ENCODE data around the gene MCF2L.

MCF2L gene

DNA sequence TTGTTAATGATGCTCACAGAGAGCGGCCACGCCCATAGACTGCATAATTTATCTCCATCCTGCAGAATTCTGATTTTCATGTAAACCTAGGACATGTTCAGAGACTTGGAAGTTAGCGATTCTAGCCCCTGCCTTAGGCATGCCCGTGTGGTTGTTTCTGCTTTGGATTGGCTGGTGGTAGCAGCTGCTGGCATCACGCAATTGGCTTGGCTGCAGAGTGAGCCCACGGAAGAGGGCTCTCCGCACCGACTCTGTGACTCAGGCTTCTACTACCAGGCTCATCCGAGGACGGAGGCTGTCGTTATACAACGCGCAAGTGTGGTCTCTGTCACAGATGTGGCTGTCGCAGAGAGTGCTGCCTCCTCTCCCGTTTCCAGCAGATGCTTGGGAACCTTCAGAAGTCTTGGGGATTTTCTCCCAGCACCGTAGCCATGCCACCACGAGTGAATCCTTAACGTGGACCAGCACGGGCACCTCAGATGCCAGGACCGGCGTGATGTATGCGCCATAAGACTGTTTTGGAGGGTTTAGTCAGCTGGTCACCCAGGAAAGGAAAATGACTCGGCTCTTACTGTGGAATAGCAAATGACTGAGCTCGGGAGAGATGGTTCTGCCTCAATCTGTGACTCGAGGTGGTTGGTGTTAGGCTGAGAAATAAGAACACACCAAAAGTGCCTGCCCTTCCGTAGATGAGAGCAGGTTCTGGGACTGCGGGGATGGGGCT lies 75.5 kb downstream of the MCF2L start:
- H3K4me3 ChIP-seq (ENCODE audit: low read depth, low read length), result no peak overlapping the region
- no peak for DNase-seq (ENCODE audit: low read depth)
- TF ChIP-seq, protein P1, sequence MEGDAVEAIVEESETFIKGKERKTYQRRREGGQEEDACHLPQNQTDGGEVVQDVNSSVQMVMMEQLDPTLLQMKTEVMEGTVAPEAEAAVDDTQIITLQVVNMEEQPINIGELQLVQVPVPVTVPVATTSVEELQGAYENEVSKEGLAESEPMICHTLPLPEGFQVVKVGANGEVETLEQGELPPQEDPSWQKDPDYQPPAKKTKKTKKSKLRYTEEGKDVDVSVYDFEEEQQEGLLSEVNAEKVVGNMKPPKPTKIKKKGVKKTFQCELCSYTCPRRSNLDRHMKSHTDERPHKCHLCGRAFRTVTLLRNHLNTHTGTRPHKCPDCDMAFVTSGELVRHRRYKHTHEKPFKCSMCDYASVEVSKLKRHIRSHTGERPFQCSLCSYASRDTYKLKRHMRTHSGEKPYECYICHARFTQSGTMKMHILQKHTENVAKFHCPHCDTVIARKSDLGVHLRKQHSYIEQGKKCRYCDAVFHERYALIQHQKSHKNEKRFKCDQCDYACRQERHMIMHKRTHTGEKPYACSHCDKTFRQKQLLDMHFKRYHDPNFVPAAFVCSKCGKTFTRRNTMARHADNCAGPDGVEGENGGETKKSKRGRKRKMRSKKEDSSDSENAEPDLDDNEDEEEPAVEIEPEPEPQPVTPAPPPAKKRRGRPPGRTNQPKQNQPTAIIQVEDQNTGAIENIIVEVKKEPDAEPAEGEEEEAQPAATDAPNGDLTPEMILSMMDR (conservative IDR thresholded peaks at IDR 0.05; ENCODE audit: low read depth, low read length), result no peak

DNA sequence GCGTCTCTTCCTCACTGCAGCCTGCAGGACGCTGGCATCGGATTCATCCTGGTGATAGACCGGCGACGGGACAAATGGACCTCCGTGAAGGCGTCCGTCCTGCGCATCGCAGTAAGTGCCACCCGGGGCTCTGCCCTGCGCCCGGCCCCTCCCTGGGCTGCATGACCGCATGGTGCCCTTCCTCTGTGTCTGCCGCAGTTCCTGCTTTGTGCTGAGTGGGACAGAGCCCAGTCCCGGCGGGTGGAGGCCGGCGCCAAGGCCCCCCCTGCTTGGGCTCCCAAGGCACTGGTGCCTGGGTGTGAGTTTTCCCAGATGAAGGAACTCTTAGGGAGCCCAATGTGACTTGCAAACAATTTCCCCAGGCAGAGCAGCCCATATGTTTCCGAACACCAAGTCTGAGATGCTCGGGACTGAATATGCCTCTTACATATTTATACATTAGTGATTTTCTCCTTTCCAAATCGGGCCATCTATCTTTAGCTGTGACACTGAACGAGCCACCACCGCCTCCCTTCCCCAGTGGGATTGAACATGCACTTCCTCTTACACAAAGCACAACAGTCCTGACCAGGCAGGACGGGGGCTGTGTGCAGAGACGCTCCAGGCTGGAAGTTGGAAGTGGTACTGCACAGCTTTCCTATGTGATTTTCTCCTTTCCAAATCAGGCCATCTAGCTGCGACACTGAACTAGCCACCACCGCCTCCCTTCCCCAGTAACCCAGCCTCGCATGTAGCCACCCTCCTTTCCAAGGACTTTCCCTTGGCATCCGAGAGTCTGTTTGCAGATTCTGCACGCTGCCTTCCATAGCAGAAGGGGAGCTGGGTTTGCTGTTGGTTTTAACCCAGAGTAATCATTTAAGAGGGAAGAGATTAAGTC lies 76.5 kb downstream of the MCF2L start:
- TF ChIP-seq, protein P1 (conservative IDR thresholded peaks at IDR 0.05; ENCODE audit: low read depth, low read length), result no peak
- DNase-seq (ENCODE audit: low read depth), result no peak
- H3K4me3 ChIP-seq (ENCODE audit: low read depth, low read length), result no peak overlapping the region

DNA sequence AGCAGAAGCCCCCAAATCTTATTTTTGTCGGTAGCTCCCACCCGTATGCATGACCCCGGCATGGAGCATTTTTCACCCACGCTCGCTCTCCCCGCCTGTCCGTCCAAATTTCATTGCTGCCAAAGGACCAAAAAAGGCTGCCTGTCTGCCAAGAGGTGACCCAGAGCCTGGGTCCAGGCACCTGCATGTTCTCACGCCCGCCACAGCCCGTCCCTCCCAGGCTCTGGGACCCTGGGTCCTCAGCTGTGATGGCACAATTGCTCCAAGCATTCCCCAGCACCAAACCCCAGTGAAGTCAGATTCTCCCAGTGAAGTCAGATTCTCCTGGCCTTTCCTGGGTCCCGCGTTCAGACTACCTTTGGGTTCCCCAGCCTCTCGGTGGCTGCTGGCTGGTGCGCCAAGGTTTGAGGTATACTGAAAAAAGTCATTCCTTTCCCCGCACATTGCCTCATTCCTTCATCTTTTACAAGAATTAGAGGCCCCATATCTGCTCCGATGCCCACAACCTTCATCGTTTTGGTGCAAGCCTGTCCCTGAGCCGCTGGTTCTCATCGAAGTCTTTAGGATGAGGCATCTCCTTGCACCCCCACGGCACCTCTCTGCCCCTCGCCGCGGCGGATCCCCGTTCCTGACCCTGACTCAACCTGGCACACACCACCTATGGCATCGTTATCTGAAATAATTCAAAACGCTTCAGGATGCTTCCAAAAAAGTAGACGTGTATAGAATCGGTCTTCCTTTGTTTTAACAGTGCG lies 77.3 kb downstream of the MCF2L start:
- no peak overlapping the region for H3K4me3 ChIP-seq (ENCODE audit: low read depth, low read length)
- TF ChIP-seq, protein P1 (conservative IDR thresholded peaks at IDR 0.05; ENCODE audit: low read depth, low read length), result no peak
- no peak for DNase-seq (ENCODE audit: low read depth)

DNA sequence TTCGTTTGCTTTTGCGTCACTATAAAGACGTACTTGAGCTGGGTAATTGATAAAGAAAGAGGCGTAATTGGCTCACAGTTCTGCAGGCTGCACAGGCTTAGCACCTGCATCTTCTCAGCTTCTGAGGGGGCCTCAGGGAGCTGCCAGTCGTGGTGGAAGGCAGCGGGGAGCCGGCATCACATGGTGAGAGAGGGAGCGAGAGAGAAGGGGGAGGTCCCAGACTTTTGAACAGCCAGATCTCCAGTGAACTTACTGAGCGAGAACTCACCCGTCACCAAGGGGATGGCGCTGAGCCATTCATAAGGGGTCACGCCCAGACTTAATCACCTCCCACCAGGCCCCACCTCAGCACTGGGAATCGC lies 77.8 kb downstream of the MCF2L start:
- DNase-seq (ENCODE audit: low read depth), result no peak
- H3K4me3 ChIP-seq (ENCODE audit: low read depth, low read length), result no peak overlapping the region
- TF ChIP-seq, protein P1 (conservative IDR thresholded peaks at IDR 0.05; ENCODE audit: low read depth, low read length), result no peak

DNA sequence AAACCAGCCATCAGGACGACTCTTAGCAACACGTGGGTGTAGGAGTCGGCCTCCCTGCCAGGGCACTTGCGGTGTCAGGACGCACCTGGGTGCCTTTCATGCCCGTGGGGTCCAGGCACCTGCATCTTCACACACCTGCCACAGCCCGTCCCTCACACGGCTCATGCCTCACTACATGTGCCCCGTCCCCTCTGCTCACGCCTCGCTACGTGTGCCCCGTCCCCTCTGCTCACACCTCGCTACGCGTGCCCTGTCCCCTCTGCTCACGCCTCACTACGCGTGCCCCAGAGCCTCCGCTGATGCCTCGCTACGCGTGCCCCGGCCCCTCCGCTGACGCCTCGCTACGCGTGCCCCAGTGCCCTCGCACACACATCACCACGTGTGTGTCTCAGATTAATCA lies 78.6 kb downstream of the MCF2L start:
- TF ChIP-seq, protein P1 (conservative IDR thresholded peaks at IDR 0.05; ENCODE audit: low read depth, low read length), result no peak
- DNase-seq (ENCODE audit: low read depth), result no peak
- no peak overlapping the region for H3K4me3 ChIP-seq (ENCODE audit: low read depth, low read length)

DNA sequence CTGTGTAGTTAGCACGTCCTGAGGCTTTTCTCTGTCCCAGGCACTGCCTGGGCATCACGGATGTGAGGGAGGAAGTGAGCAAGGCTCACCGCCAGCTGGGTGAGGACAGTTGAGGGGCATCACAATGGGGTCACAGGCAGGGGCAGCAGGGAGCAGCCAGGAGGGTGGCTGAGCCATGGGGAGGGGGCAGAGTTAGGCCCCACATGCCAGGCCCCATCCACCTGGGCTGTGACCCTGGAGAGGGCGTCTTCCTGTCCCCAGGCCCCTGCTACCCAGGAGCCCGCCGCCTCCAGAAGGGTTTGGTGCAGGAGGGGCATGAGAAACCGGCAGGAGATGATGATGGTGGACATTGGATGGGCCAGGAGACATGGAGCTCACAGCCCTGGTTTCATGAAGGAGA lies 79.8 kb downstream of the MCF2L start:
- DNase-seq (ENCODE audit: low read depth), result no peak
- no peak overlapping the region for H3K4me3 ChIP-seq (ENCODE audit: low read depth, low read length)
- TF ChIP-seq, protein P1 (conservative IDR thresholded peaks at IDR 0.05; ENCODE audit: low read depth, low read length), result no peak
